Activated naive CD4-positive, alpha-beta T cell treated with anti-CD3 and anti-CD28 coated beads for 36 hours (primary cell): ENCODE data around the gene PEX7. TPM values are rescaled to one million over a fixed set of nuclear protein-coding genes. Genes with fewer than 3 reads are reported as not detected.
"Not testable (repeated sequence)": the region's sequence is repeated elsewhere in the genome, so short reads cannot be mapped to it uniquely, and the experiment has no call there.

Experiments
- CTCF ChIA-PET: fragments of 350-600 bp; sonication (Branson Sonifier 250); formaldehyde crosslinking; loops from one replicate; lab custom pipeline; 2021; ENCODE audit warnings: antibody characterized with exemption; lab: Charles Lee
- DNase-seq: peaks from one replicate; pipeline ENCODE4 v3.0.0-alpha.2; 2020
- H3K27ac Mint-ChIP-seq: one replicate; pipeline ENCODE4 v1.8.0; 2021; ENCODE audit warnings: mild to moderate bottlenecking, mixed read lengths
- H3K27me3 Mint-ChIP-seq: one replicate; pipeline ENCODE4 v1.8.0; 2021; ENCODE audit warnings: low read depth, mixed read lengths
- H3K36me3 Mint-ChIP-seq: one replicate; pipeline ENCODE4 v1.8.0; 2021; ENCODE audit warnings: low read depth, mixed read lengths
- H3K4me1 Mint-ChIP-seq: one replicate; pipeline ENCODE4 v1.8.0; 2021; ENCODE audit warnings: low read depth, mixed read lengths
- H3K4me3 Mint-ChIP-seq: one replicate; pipeline ENCODE4 v1.8.0; 2021; ENCODE audit warnings: mild to moderate bottlenecking, moderate library complexity, mixed read lengths
- H3K9me3 Mint-ChIP-seq: one replicate; pipeline ENCODE4 v1.8.0; 2021; ENCODE audit warnings: mixed read lengths
- intact Hi-C: fragments of 100-400 bp; cut with micrococcal nuclease; formaldehyde crosslinking; loops from one replicate; pipeline ENCODE4 v1.15.1; 2023
- total RNA-seq, 2 experiments: library from RNA; stranded (reverse); gene quantifications; one replicate each; pipeline ENCODE4 v1.2.3, GENCODE V29; 2021

Gene PEX7
- total RNA-seq, 2 experiments from 2014 or later, result 6.0 to 6.4 TPM

GRCh38 chr6:136889271-136890193 lies 67.1 kb downstream of the PEX7 start:
- Mint-ChIP-seq H3K27ac (no peak overlapping the region), H3K27me3 (no peaks in the 10 kb centered on the region), H3K4me1 (peaks cover 8% of the 10 kb centered on the region), H3K36me3 (peaks cover 10% of the 10 kb centered on the region), H3K9me3 (no peaks in the 10 kb centered on the region), H3K4me3 (no peak overlapping the region)
- no peak for DNase-seq
- CTCF ChIA-PET, result interaction anchor here (0.6 to 1.4 kb wide), 3 partner anchors 44 to 755 kb away, joined by 3 to 7 read pairs (median 3); no protein-coding TSS in a partner anchor
- intact Hi-C loops, result no loop called here

GRCh38 chr6:136890194-136890839 lies 67.9 kb downstream of the PEX7 start:
- H3K4me1 Mint-ChIP-seq, result peaks cover 8% of the 10 kb centered on the region
- CTCF ChIA-PET, result interaction anchor here (0.6 to 1.4 kb wide), 3 partner anchors 45 to 1122 kb away, joined by 3 read pairs; no protein-coding TSS in a partner anchor
- H3K27me3 Mint-ChIP-seq, result no peaks in the 10 kb centered on the region
- H3K4me3 Mint-ChIP-seq, result no peak overlapping the region
- H3K27ac Mint-ChIP-seq, result no peak overlapping the region
- H3K9me3 Mint-ChIP-seq, result no peaks in the 10 kb centered on the region
- intact Hi-C loops, result no loop called here
- no peak for DNase-seq
- peaks cover 10% of the 10 kb centered on the region for H3K36me3 Mint-ChIP-seq

DNA sequence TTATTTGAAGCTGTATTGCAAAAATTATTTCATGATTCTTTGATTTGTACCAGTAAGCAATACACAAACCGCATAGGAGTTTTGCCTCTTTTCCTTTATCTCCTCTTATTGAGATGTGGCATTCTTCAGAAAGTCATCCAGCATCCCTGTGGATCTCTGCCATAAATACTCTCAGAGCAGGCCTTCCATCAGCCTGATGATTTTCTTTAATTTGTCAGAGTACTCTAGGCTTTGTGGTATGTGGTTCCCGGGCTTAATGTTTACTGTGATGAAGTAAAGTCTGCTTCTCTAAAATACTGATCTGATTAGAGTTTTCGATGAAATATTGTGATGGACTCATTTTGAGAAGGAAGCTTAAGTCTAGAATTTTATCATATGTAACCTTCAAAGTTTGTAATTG lies 68.6 kb downstream of the PEX7 start:
- no peak for DNase-seq
- peaks cover 10% of the 10 kb centered on the region for H3K36me3 Mint-ChIP-seq
- H3K4me3 Mint-ChIP-seq, result no peak overlapping the region
- CTCF ChIA-PET, result no interaction called here
- no peaks in the 10 kb centered on the region for H3K27me3 Mint-ChIP-seq
- peaks cover 4% of the 10 kb centered on the region for H3K4me1 Mint-ChIP-seq
- H3K9me3 Mint-ChIP-seq, result no peaks in the 10 kb centered on the region
- intact Hi-C loops, result no loop called here
- no peak overlapping the region for H3K27ac Mint-ChIP-seq

DNA sequence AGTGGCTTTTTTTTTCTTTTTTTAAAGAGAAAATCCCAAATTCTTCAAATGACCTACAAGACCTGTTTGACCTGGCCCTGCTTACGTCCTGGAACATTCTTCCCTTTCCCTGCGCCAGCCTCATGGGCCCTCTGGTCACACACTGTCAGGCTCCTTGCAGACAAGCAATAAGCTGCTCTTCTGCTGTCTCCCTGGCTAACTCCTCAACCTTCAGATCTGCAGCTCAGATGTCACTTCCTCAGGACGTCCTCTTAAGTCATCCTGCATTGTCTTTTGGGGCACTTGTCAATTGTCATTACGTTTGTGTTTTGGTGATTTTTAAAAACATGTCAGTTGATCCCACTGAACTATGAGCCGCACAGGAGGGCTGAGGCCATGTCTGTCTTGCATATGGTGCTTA lies 70.8 kb downstream of the PEX7 start:
- H3K4me3 Mint-ChIP-seq, result no peak overlapping the region
- no peaks in the 10 kb centered on the region for H3K4me1 Mint-ChIP-seq
- peaks cover 10% of the 10 kb centered on the region for H3K36me3 Mint-ChIP-seq
- CTCF ChIA-PET, result no interaction called here
- H3K27me3 Mint-ChIP-seq, result no peaks in the 10 kb centered on the region
- DNase-seq, result no peak
- intact Hi-C loops, result no loop called here
- no peak overlapping the region for H3K27ac Mint-ChIP-seq
- no peaks in the 10 kb centered on the region for H3K9me3 Mint-ChIP-seq

DNA sequence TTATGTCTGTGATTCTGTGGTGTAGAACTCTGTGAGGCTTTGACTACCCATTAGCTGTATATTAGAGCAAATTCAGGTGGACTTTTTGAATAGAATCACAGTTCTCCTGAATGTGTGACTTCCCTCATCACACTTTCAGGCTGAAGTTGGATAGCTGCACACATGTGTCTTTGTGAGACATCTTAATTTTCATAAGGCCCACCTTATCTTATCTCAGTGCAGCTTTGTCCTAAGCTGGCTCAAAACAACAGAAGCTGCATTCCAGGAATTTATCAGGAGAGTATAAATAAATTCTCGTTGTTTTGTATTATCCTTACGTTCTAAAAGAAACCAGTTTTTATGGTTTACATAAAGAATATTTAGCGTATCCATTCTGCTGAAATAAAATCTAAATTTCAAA lies 73.5 kb downstream of the PEX7 start:
- H3K9me3 Mint-ChIP-seq, result no peaks in the 10 kb centered on the region
- H3K4me3 Mint-ChIP-seq, result no peak overlapping the region
- no peak for DNase-seq
- no peaks in the 10 kb centered on the region for H3K27me3 Mint-ChIP-seq
- CTCF ChIA-PET, result interaction anchor here (0.6 to 1.4 kb wide), 2 partner anchors 50 to 172 kb away, joined by 3 to 4 read pairs; no protein-coding TSS in a partner anchor
- H3K4me1 Mint-ChIP-seq, result no peaks in the 10 kb centered on the region
- H3K27ac Mint-ChIP-seq, result no peak overlapping the region
- H3K36me3 Mint-ChIP-seq, result peaks cover 18% of the 10 kb centered on the region
- intact Hi-C loops, result no loop called here

GRCh38 chr6:136897071-136897470 lies 74.7 kb downstream of the PEX7 start:
- Mint-ChIP-seq H3K27ac (no peak overlapping the region), H3K4me1 (no peaks in the 10 kb centered on the region), H3K4me3 (no peak overlapping the region), H3K9me3 (no peaks in the 10 kb centered on the region), H3K36me3 (peaks cover 22% of the 10 kb centered on the region), H3K27me3 (no peaks in the 10 kb centered on the region)
- DNase-seq, result no peak
- intact Hi-C loops, result no loop called here
- CTCF ChIA-PET, result interaction anchor here (0.6 to 1.5 kb wide), 3 partner anchors 12 to 253 kb away, joined by 3 to 4 read pairs (median 3); no protein-coding TSS in a partner anchor

- DNase-seq, result no peak
- Mint-ChIP-seq H3K27me3 (no peaks in the 10 kb centered on the region), H3K4me3 (no peak overlapping the region), H3K27ac (no peak overlapping the region), H3K9me3 (no peaks in the 10 kb centered on the region), H3K36me3 (peaks cover 18% of the 10 kb centered on the region), H3K4me1 (no peaks in the 10 kb centered on the region)
- CTCF ChIA-PET, result no interaction called here
- intact Hi-C loops, result no loop called here
Observed at GRCh38 chr6:136901212-136901784, 78.9 kb downstream of the PEX7 start.

- intact Hi-C loops, DNase-seq, H3K9me3 Mint-ChIP-seq, H3K27me3 Mint-ChIP-seq, H3K4me3 Mint-ChIP-seq, H3K4me1 Mint-ChIP-seq, H3K27ac Mint-ChIP-seq: not testable (repeated sequence)
- CTCF ChIA-PET, result interaction anchor here (0.6 to 1.5 kb wide), 2 partner anchors 59 to 574 kb away, joined by 3 to 5 read pairs; no protein-coding TSS in a partner anchor
- H3K36me3 Mint-ChIP-seq, result peaks cover 14% of the 10 kb centered on the region
Observed at GRCh38 chr6:136904477-136904876, 82.1 kb downstream of the PEX7 start.

DNA sequence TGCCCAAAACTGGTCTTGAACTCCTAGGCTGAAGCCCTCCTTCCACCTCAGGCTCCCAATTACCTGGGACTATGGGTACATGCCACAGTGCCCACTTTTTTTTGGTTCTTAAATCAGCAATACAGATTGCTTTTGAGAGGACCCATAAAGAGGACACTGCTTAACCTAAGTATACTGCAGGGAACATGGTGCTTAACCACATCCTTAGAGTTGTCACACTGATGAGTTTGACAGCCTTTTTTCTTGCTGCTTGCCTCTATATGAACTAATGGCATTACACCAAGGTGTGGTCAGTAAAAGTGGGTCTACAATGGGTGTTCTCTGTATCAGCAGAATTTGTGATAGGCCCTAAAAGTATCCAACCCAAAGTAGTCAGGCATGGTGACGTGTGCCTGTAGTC lies 92.6 kb downstream of the PEX7 start:
- intact Hi-C loops, result no loop called here
- Mint-ChIP-seq H3K9me3 (no peaks in the 10 kb centered on the region), H3K4me3 (no peak overlapping the region), H3K27ac (no peak overlapping the region), H3K4me1 (no peaks in the 10 kb centered on the region), H3K27me3 (peaks cover 11% of the 10 kb centered on the region), H3K36me3 (peaks cover 20% of the 10 kb centered on the region)
- CTCF ChIA-PET, result no interaction called here
- DNase-seq, result no peak

DNA sequence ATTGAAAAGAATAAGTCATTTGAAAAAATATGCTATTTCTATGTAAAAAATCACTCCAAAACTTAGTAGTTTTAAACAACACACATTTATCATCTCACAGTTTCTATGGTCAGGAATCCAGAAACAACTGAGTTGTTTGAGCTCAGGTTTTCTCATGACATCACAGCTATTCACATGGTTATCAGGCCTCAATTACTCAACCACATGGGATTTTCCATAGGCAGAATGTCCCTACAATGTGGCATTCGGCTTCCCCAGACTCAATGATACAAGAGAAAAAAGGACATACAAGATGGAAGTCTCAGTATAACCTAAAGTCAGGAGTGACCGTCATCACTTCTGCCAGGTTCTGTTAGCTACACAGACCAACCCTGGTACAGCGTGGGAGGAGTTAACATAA lies 96.3 kb downstream of the PEX7 start:
- CTCF ChIA-PET, result no interaction called here
- intact Hi-C loops, result no loop called here
- peaks cover 35% of the 10 kb centered on the region for H3K27me3 Mint-ChIP-seq
- H3K4me3 Mint-ChIP-seq, result no peak overlapping the region
- H3K27ac Mint-ChIP-seq, result no peak overlapping the region
- H3K4me1 Mint-ChIP-seq, result peaks cover 21% of the 10 kb centered on the region
- peaks cover 8% of the 10 kb centered on the region for H3K36me3 Mint-ChIP-seq
- DNase-seq, result no peak
- no peaks in the 10 kb centered on the region for H3K9me3 Mint-ChIP-seq

DNA sequence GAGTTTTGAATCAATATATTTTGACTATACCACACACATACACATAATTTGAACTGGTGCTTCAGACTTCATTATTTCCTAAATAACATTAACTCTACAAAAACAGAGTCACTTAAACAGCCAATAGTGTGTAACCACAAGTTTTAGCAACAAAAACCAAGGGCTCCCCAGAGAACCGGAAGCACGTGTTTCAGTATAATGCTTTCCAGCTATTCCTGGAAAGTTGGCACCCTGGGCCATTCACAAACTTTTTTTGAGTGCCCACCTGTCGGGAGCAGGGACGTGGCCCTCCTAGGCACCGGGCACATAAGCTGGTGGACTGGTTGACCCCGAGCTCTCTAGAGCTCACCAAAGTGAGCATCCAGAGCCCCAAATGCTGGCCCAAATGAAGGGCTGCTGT lies 97.8 kb downstream of the PEX7 start:
- CTCF ChIA-PET, result interaction anchor here (1.2 to 1.3 kb wide), 2 partner anchors 10 to 18 kb away, joined by 3 to 4 read pairs; no protein-coding TSS in a partner anchor
- DNase-seq, result no peak
- no peak overlapping the region for H3K27ac Mint-ChIP-seq
- peaks cover 8% of the 10 kb centered on the region for H3K36me3 Mint-ChIP-seq
- peaks cover 47% of the 10 kb centered on the region for H3K27me3 Mint-ChIP-seq
- intact Hi-C loops, result loop anchor here (1.0 to 5.0 kb wide), 2 partner anchors 98 to 297 kb away; partner anchors contain the start of genes IFNGR1 and PEX7
- H3K4me3 Mint-ChIP-seq, result no peak overlapping the region
- peaks cover 24% of the 10 kb centered on the region for H3K4me1 Mint-ChIP-seq
- H3K9me3 Mint-ChIP-seq, result no peaks in the 10 kb centered on the region
